Activated naive CD8-positive, alpha-beta T cell treated with anti-CD3 and anti-CD28 coated beads, Interleukin-2, amount 10 ng/mL, durations not matched to agents 7 days and 5 days (primary cell): ENCODE measurements around the gene TMEM221. TPM values are rescaled to one million over a fixed set of nuclear protein-coding genes. Genes with fewer than 3 reads are reported as not detected.
"Not testable (repeated sequence)": the region's sequence is repeated elsewhere in the genome, so short reads cannot be mapped to it uniquely, and the experiment has no call there.

Source experiments
- ATAC-seq: fragments of 150-1000 bp; cut with Tn5 transposase; one replicate; pipeline ENCODE4 v1.10.0; 2021; ENCODE audit warnings: low read depth, moderate library complexity
- POLR2A ChIA-PET: fragments of 350-600 bp; sonication (Branson Sonifier 250); formaldehyde crosslinking; loops from one replicate; lab custom pipeline; 2021; ENCODE audit warnings: antibody characterized with exemption; lab: Charles Lee
- DNase-seq: peaks from one replicate; pipeline ENCODE4 v3.0.0; 2021
- H3K27ac Mint-ChIP-seq: one replicate; pipeline ENCODE4 v1.8.0; 2022; ENCODE audit warnings: mild to moderate bottlenecking, mixed read lengths
- H3K27me3 Mint-ChIP-seq: one replicate; pipeline ENCODE4 v1.8.0; 2022; ENCODE audit warnings: mild to moderate bottlenecking, moderate library complexity, mixed read lengths
- H3K36me3 Mint-ChIP-seq: one replicate; pipeline ENCODE4 v1.8.0; 2021; ENCODE audit warnings: mild to moderate bottlenecking, mixed read lengths
- H3K4me1 Mint-ChIP-seq: one replicate; pipeline ENCODE4 v1.8.0; 2021; ENCODE audit warnings: mixed read lengths
- H3K4me3 Mint-ChIP-seq: one replicate; pipeline ENCODE4 v1.8.0; 2022; ENCODE audit warnings: mild to moderate bottlenecking, moderate library complexity, mixed read lengths
- H3K9me3 Mint-ChIP-seq: one replicate; pipeline ENCODE4 v1.8.0; 2021; ENCODE audit warnings: mixed read lengths
- total RNA-seq, 2 experiments: library from RNA; stranded (reverse); gene quantifications; one replicate each; pipeline ENCODE4 v1.2.3, GENCODE V29; 2021

The TMEM221 gene
- total RNA-seq, 2 experiments from 2014 or later: not detected

- no peak overlapping the region for H3K27ac Mint-ChIP-seq
- no peaks in the 10 kb centered on the region for H3K9me3 Mint-ChIP-seq
- H3K4me1 Mint-ChIP-seq: peaks cover 22% of the 10 kb centered on the region
Measured at GRCh38 chr19:17484520-17485185, 36.2 kb upstream of the TMEM221 start.

GRCh38 chr19:17483605-17484002, 35.1 kb upstream of the TMEM221 start:
- H3K27ac Mint-ChIP-seq: no peak overlapping the region
- peaks cover 2% of the 10 kb centered on the region for H3K36me3 Mint-ChIP-seq
- DNase-seq: no peak
- POLR2A ChIA-PET: no interaction called here
- no peaks in the 10 kb centered on the region for H3K9me3 Mint-ChIP-seq
- ATAC-seq: no peak
- no peaks in the 10 kb centered on the region for H3K27me3 Mint-ChIP-seq
- H3K4me1 Mint-ChIP-seq: peaks cover 12% of the 10 kb centered on the region
- H3K4me3 Mint-ChIP-seq: no peak overlapping the region

More at GRCh38 chr19:17484520-17485185, 36.2 kb upstream of the TMEM221 start:
- Mint-ChIP-seq H3K36me3 (peaks cover 5% of the 10 kb centered on the region), H3K27me3 (no peaks in the 10 kb centered on the region), H3K4me3 (no peak overlapping the region)
- POLR2A ChIA-PET: interaction anchor here (0.6 kb wide), 1 partner anchor 1406 kb away, joined by 4 read pairs; no protein-coding TSS in a partner anchor
- ATAC-seq: no peak
- no peak for DNase-seq

GRCh38 chr19:17482877-17483604, 34.6 kb upstream of the TMEM221 start:
- no peak overlapping the region for H3K27ac Mint-ChIP-seq
- ATAC-seq: no peak
- no peaks in the 10 kb centered on the region for H3K27me3 Mint-ChIP-seq
- no peaks in the 10 kb centered on the region for H3K9me3 Mint-ChIP-seq
- POLR2A ChIA-PET: no interaction called here
- peaks cover 6% of the 10 kb centered on the region for H3K4me1 Mint-ChIP-seq
- no peaks in the 10 kb centered on the region for H3K36me3 Mint-ChIP-seq
- no peak overlapping the region for H3K4me3 Mint-ChIP-seq
- no peak for DNase-seq

- DNase-seq (no peak), ATAC-seq (no peak)
- Mint-ChIP-seq H3K36me3 (no peaks in the 10 kb centered on the region), H3K4me1 (no peaks in the 10 kb centered on the region), H3K27ac (no peak overlapping the region), H3K27me3 (no peaks in the 10 kb centered on the region), H3K4me3 (no peak overlapping the region), H3K9me3 (no peaks in the 10 kb centered on the region)
- POLR2A ChIA-PET: no interaction called here
Measured at GRCh38 chr19:17481986-17482385, 33.5 kb upstream of the TMEM221 start.

GRCh38 chr19:17479325-17479791, 30.9 kb upstream of the TMEM221 start:
- H3K4me1 Mint-ChIP-seq: no peaks in the 10 kb centered on the region
- no peak overlapping the region for H3K4me3 Mint-ChIP-seq
- no peaks in the 10 kb centered on the region for H3K36me3 Mint-ChIP-seq
- DNase-seq: no peak
- no peaks in the 10 kb centered on the region for H3K27me3 Mint-ChIP-seq
- POLR2A ChIA-PET: no interaction called here
- no peak overlapping the region for H3K27ac Mint-ChIP-seq
- ATAC-seq: no peak
- H3K9me3 Mint-ChIP-seq: no peaks in the 10 kb centered on the region

- Mint-ChIP-seq H3K4me3 (no peak overlapping the region), H3K36me3 (no peaks in the 10 kb centered on the region)
- no peak for ATAC-seq
Measured at GRCh38 chr19:17475541-17476115, 27.2 kb upstream of the TMEM221 start.

GRCh38 chr19:17475011-17475540, 26.6 kb upstream of the TMEM221 start:
- not testable (repeated sequence) for H3K27ac Mint-ChIP-seq, H3K27me3 Mint-ChIP-seq, ATAC-seq, H3K9me3 Mint-ChIP-seq, H3K36me3 Mint-ChIP-seq, H3K4me3 Mint-ChIP-seq, DNase-seq
- POLR2A ChIA-PET: interaction anchor here (0.6 to 0.9 kb wide), 3 partner anchors 18 to 104 kb away, joined by 3 read pairs; no protein-coding TSS in a partner anchor
- peaks cover 14% of the 10 kb centered on the region for H3K4me1 Mint-ChIP-seq

More at GRCh38 chr19:17475541-17476115, 27.2 kb upstream of the TMEM221 start:
- Mint-ChIP-seq H3K4me1 (peaks cover 14% of the 10 kb centered on the region), H3K27me3 (peaks cover 6% of the 10 kb centered on the region), H3K27ac (no peak overlapping the region), H3K9me3 (no peaks in the 10 kb centered on the region)
- POLR2A ChIA-PET: interaction anchor here (0.9 kb wide), 1 partner anchor 48 kb away, joined by 3 read pairs; no protein-coding TSS in a partner anchor
- DNase-seq: no peak

- DNase-seq: no peak
- H3K4me3 Mint-ChIP-seq: no peak overlapping the region
- H3K27ac Mint-ChIP-seq: peak overlapping the region; percentile 30
- POLR2A ChIA-PET: no interaction called here
- peaks cover 22% of the 10 kb centered on the region for H3K4me1 Mint-ChIP-seq
- ATAC-seq: no peak
- H3K27me3 Mint-ChIP-seq: peaks cover 11% of the 10 kb centered on the region
- no peaks in the 10 kb centered on the region for H3K36me3 Mint-ChIP-seq
- H3K9me3 Mint-ChIP-seq: no peaks in the 10 kb centered on the region
Measured at GRCh38 chr19:17473041-17473440, 24.6 kb upstream of the TMEM221 start.

- no peak overlapping the region for H3K27ac Mint-ChIP-seq
- DNase-seq (no peak), ATAC-seq (no peak)
- POLR2A ChIA-PET: interaction anchor here (0.7 kb wide), 1 partner anchor 248 kb away, joined by 3 read pairs; the partner anchor contains the start of gene MAP1S
- H3K4me3 Mint-ChIP-seq: peak overlapping the region; percentile 97
- peaks cover 18% of the 10 kb centered on the region for H3K27me3 Mint-ChIP-seq
- H3K4me1 Mint-ChIP-seq: peaks cover 24% of the 10 kb centered on the region
- H3K9me3 Mint-ChIP-seq: no peaks in the 10 kb centered on the region
- H3K36me3 Mint-ChIP-seq: no peaks in the 10 kb centered on the region
Measured at GRCh38 chr19:17471410-17472125, 23.1 kb upstream of the TMEM221 start.

- Mint-ChIP-seq H3K9me3 (no peaks in the 10 kb centered on the region), H3K4me1 (peaks cover 24% of the 10 kb centered on the region), H3K4me3 (peak within 1 kb of the TSS; percentile 97), H3K27ac (peak within 1 kb of the TSS; percentile 93), H3K36me3 (no peaks in the 10 kb centered on the region), H3K27me3 (peaks cover 18% of the 10 kb centered on the region)
- DNase-seq (peak; percentile 94), ATAC-seq (peak; percentile 91)
- POLR2A ChIA-PET: interaction anchor here (0.5 to 1.3 kb wide), 3 partner anchors 25 to 64 kb away, joined by 4 to 5 read pairs (median 4); partner anchors contain the start of genes BST2 and MVB12A
Measured at GRCh38 chr19:17470068-17470841, 21.8 kb upstream of the TMEM221 start, which contains the start of gene SLC27A1. Gene SLC27A1 (plus strand): TSS chr19:17470524. CDS start chr19:17470541, 17 bp downstream.

- Mint-ChIP-seq H3K9me3 (no peaks in the 10 kb centered on the region), H3K4me1 (peaks cover 24% of the 10 kb centered on the region), H3K27me3 (peaks cover 18% of the 10 kb centered on the region), H3K4me3 (peak overlapping the region; percentile 97), H3K27ac (peak overlapping the region; percentile 93), H3K36me3 (no peaks in the 10 kb centered on the region)
- DNase-seq (peak; percentile 82), ATAC-seq (peak; percentile 77)
- POLR2A ChIA-PET: interaction anchor here (1.0 to 1.3 kb wide), 2 partner anchors 50 to 63 kb away, joined by 4 to 5 read pairs; partner anchors contain the start of genes BST2 and MVB12A
Measured at GRCh38 chr19:17469481-17470067, 21.1 kb upstream of the TMEM221 start.
